Esophagus muscularis mucosa (tissue), 4 donors: ENCODE measurements around the gene TBC1D32.

ENCODE experiments used
- CTCF ChIP-seq, 3 experiments: fragments of 200-600 bp in 2 of 3; fragments of 450-650 bp in 1 of 3; sonication (generic) in 2 of 3; IDR thresholded peaks; one replicate each; pipeline ENCODE4 v1.5.1; 2017 to 2019; ENCODE audit warnings: antibody characterized with exemption in 3 of 3, mild to moderate bottlenecking in 2 of 3, moderate library complexity in 1 of 3
- EP300 ChIP-seq: sonication (generic); formaldehyde crosslinking; IDR thresholded peaks from one replicate; pipeline ENCODE4 v1.6.1; 2017; ENCODE audit warnings: antibody characterized with exemption
- POLR2A ChIP-seq: fragments of 450-650 bp; IDR thresholded peaks from one replicate; pipeline ENCODE4 v1.6.1; 2017; ENCODE audit warnings: antibody characterized with exemption, moderate library complexity, mild to moderate bottlenecking, low read depth
- POLR2AphosphoS5 ChIP-seq, 2 donors: sonication (generic); formaldehyde crosslinking; IDR thresholded peaks; one replicate each; pipeline ENCODE4 v1.6.1; 2017; ENCODE audit warnings: antibody characterized with exemption in 2 of 2

GRCh38 chr6:121347484-121347883 is 13.2 kb upstream of the TBC1D32 start:
- TF ChIP-seq POLR2A, result no peak
- TF ChIP-seq CTCF (IDR thresholded peaks at IDR 0.05), result no peak
- no peak for TF ChIP-seq POLR2AphosphoS5 (IDR thresholded peaks at IDR 0.05)
- no peak for TF ChIP-seq EP300
